Progenitor cell of endocrine pancreas (in vitro differentiated cells): ENCODE data around the gene FAM83E. TPM values are rescaled to one million over a fixed set of nuclear protein-coding genes. Genes with fewer than 3 reads are reported as not detected.

Experiments
- DNase-seq: peaks from one replicate; pipeline ENCODE4 v3.0.0; 2021; ENCODE audit warnings: low spot score; ENCODE audit not compliant: unreplicated experiment
- H3K27ac Mint-ChIP-seq: 2 replicates; pipeline ENCODE4 v1.8.0; 2021; ENCODE audit warnings: mild to moderate bottlenecking, moderate library complexity, mixed read lengths
- H3K27me3 Mint-ChIP-seq: 2 replicates; pipeline ENCODE4 v1.8.0; 2021; ENCODE audit warnings: mixed read lengths
- H3K36me3 Mint-ChIP-seq: 2 replicates; pipeline ENCODE4 v1.8.0; 2022; ENCODE audit warnings: mixed read lengths; ENCODE audit not compliant: insufficient read depth
- H3K4me1 Mint-ChIP-seq: 2 replicates; pipeline ENCODE4 v1.8.0; 2021; ENCODE audit warnings: low read depth, mixed read lengths
- H3K4me3 Mint-ChIP-seq: 2 replicates; pipeline ENCODE4 v1.8.0; 2021; ENCODE audit warnings: low read depth, mild to moderate bottlenecking, moderate library complexity, mixed read lengths
- H3K9me3 Mint-ChIP-seq: 2 replicates; pipeline ENCODE4 v1.8.0; 2021; ENCODE audit warnings: low read depth, mixed read lengths
- CTCF ChIP-seq: fragments of 200-600 bp; sonication (generic); IDR thresholded peaks from one replicate; pipeline ENCODE4 v1.5.0; 2021; ENCODE audit warnings: antibody characterized with exemption, mild to moderate bottlenecking; ENCODE audit not compliant: unreplicated experiment
- long read RNA-seq: library from polyadenylated mRNA; unstranded; transcript quantifications from one replicate; pipeline ENCODE4 v2.0.0, GENCODE V29; 2020
- total RNA-seq: library from RNA; stranded (reverse); gene quantifications from 2 replicates; pipeline ENCODE4 v1.2.1, GENCODE V29; 2021

FAM83E gene
- total RNA-seq = 3.8 and 4.3 TPM in 2 replicates
- long read RNA-seq = 0 reads

DNA sequence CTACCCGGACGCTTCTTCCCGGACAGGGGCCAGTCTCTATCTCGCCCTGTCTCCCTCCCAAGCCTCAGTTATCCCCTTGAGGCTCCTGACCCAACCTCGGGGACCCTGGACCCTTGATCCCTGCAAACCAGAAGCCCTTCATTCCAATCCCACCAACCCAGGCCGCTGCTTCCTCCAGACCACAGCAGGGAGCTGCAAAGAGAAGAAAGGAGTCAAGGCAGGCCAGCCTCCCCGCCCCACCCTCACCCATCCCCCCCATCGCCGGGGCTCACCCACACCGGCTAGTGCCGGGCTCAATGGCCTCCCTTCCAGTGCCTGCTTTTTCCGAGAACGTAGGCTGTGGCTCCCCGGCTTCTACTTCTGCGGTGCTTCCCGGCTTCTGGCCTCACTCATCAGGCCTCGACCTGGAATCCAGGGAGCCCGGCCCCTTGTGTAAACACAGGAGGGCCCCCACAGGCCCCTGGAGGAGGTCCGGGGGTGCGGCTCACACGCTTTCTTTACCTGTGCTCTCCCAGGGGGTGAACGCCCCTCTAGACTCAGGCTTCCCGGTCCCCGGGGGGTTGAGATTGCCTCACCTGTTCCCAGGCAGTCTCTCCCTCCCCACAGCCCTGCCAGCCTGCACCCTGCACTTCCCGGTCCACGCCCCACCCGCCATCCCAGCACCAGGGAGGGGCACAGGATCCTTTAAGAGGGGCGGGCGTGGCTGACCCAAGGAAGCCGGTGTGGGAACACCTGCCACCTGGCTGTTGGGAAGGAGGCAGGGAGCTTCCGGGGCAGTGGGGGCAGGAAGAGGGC, at the start of gene FAM83E:
TSS of gene FAM83E (minus strand) at position 641 of the 795 bp plus-strand sequence. CDS start 1,704 bp downstream, outside the sequence.
- H3K9me3 Mint-ChIP-seq = no peaks in the 10 kb centered on the region
- peak within 1 kb of the TSS; percentile 44 for H3K4me3 Mint-ChIP-seq
- H3K36me3 Mint-ChIP-seq = peaks cover 11% of the 10 kb centered on the region
- H3K27ac Mint-ChIP-seq = peak within 1 kb of the TSS; percentile 90
- TF ChIP-seq CTCF = no peak
- peaks cover 30% of the 10 kb centered on the region for H3K4me1 Mint-ChIP-seq
- no peaks in the 10 kb centered on the region for H3K27me3 Mint-ChIP-seq
- no peak for DNase-seq

DNA sequence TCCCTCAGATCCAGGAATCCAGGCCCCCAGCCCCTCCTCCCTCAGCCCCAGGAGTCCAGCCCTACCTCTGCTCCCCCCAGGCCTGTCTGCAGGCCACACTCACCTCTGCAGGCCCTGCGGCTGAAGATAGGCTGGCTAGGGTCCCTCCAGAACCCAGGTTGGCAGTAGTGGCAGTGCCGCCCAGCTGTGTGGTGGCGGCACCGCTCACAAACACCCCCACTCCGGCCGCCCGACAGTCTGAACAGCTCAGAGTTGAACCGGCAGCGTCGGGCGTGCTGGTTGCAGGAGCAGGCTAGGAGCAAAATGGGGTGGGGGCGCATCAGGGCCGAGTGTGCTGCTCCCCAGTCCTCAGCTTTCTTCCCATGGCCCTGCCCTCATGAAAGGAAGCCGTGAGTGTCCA, 49.6 kb upstream of the FAM83E start:
- TF ChIP-seq CTCF = no peak
- H3K27me3 Mint-ChIP-seq = peaks cover 3% of the 10 kb centered on the region
- no peak for DNase-seq
- peaks cover 3% of the 10 kb centered on the region for H3K9me3 Mint-ChIP-seq
- no peak overlapping the region for H3K27ac Mint-ChIP-seq
- no peaks in the 10 kb centered on the region for H3K4me1 Mint-ChIP-seq
- no peak overlapping the region for H3K4me3 Mint-ChIP-seq
- H3K36me3 Mint-ChIP-seq = no peaks in the 10 kb centered on the region

DNA sequence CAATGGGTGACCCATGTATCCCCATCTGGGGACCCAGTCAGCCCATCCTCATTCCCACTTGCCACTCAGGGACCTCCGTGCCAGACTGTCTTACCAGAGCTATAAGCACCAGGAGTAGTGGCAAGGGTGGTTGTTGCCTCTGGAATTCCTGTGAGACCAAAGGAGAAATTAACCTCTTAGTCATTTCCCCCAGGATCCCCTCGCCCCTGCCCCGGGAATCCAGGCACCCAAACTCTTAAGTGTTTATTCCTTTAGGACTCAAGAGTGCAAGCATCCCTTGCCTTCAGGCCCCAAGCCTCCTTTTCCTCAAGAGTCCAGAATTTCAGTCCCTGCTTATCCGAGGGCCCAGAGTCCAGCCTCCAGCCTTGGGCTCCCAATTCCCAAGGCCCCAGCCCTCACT, 48.8 kb upstream of the FAM83E start:
- DNase-seq = no peak
- no peaks in the 10 kb centered on the region for H3K4me1 Mint-ChIP-seq
- H3K9me3 Mint-ChIP-seq = peaks cover 3% of the 10 kb centered on the region
- no peaks in the 10 kb centered on the region for H3K36me3 Mint-ChIP-seq
- no peak overlapping the region for H3K4me3 Mint-ChIP-seq
- TF ChIP-seq CTCF = no peak
- H3K27ac Mint-ChIP-seq = no peak overlapping the region
- peaks cover 4% of the 10 kb centered on the region for H3K27me3 Mint-ChIP-seq

GRCh38 chr19:48661711-48662090, 46.8 kb upstream of the FAM83E start:
- no peak for TF ChIP-seq CTCF
- Mint-ChIP-seq H3K36me3 (no peaks in the 10 kb centered on the region), H3K27me3 (peaks cover 17% of the 10 kb centered on the region)

GRCh38 chr19:48660852-48661710, 46.2 kb upstream of the FAM83E start:
- no peak for TF ChIP-seq CTCF
- Mint-ChIP-seq H3K27ac (no peak overlapping the region), H3K9me3 (peaks cover 3% of the 10 kb centered on the region), H3K27me3 (peaks cover 19% of the 10 kb centered on the region), H3K4me3 (no peak overlapping the region), H3K36me3 (no peaks in the 10 kb centered on the region), H3K4me1 (peaks cover 1% of the 10 kb centered on the region)
- no peak for DNase-seq

More at GRCh38 chr19:48661711-48662090, 46.8 kb upstream of the FAM83E start:
- no peak overlapping the region for H3K27ac Mint-ChIP-seq
- H3K4me1 Mint-ChIP-seq = peaks cover 1% of the 10 kb centered on the region
- no peak overlapping the region for H3K4me3 Mint-ChIP-seq
- no peak for DNase-seq
- H3K9me3 Mint-ChIP-seq = peaks cover 3% of the 10 kb centered on the region
